HCT116 (cell line): ENCODE measurements around the gene GRIA4. TPM values are rescaled to one million over a fixed set of nuclear protein-coding genes. Genes with fewer than 3 reads are reported as not detected.
A peak's percentile ranks its signal among the peaks of the same experiment; 100 is the strongest.

Experiments used
- ATAC-seq: fragments of 200-7000 bp; cut with Tn5 transposase; 2 replicates; pipeline ENCODE4 v1.9.1; 2020; ENCODE audit warnings: mild to moderate bottlenecking, moderate library complexity
- BruUV-seq: library from RNA; stranded (reverse); fragments of 400-500 nt; replicated peaks from 2 replicates; lab custom pipeline; 2021; lab: Mats Ljungman, UMichigan
- CTCF ChIA-PET: fragments of 300-600 bp; sonication (Branson Sonifier 250); formaldehyde crosslinking; loops from one replicate; lab custom pipeline; 2021; ENCODE audit warnings: antibody characterized with exemption; lab: Charles Lee
- POLR2A ChIA-PET: fragments of 300-600, 350-600 bp; sonication (Branson Sonifier 250); formaldehyde crosslinking; loops from one replicate; lab custom pipeline; 2021; ENCODE audit warnings: antibody characterized with exemption; lab: Charles Lee
- RAD21 ChIA-PET, 2 experiments: fragments of 300-600 bp; sonication (Branson Sonifier 250); formaldehyde crosslinking; loops; one replicate each; lab custom pipeline; 2023; ENCODE audit warnings: low total read pairs in 2 of 2; ENCODE audit not compliant: uncharacterized antibody in 2 of 2, unreplicated experiment in 2 of 2, low non-redundant PET in 1 of 2; lab: Charles Lee
- DNase-seq: peaks from one replicate; pipeline ENCODE4 v3.0.0-alpha.2; 2010; ENCODE audit warnings: low read depth, low spot score
- H2AFZ ChIP-seq: fragments of 200-600 bp; shearing (Covaris generic), sonication (generic); 2 replicates; pipeline ENCODE4 v1.6.1; 2017; ENCODE audit warnings: low read depth, mixed run types, mixed read lengths, antibody characterized with exemption, low read length; ENCODE audit not compliant: poor library complexity, severe bottlenecking
- H3K27ac ChIP-seq: 2 replicates; pipeline ENCODE4 v1.5.1; 2012; ENCODE audit warnings: low read depth, low read length
- H3K27me3 ChIP-seq: fragments of 200-600 bp; sonication (generic); 2 replicates; pipeline ENCODE4 v1.6.1; 2016; ENCODE audit warnings: mixed run types, low read length, mixed read lengths; ENCODE audit not compliant: insufficient read depth
- H3K36me3 ChIP-seq, 2 experiments: fragments of 200-500 bp in 1 of 2; fragments of 200-600 bp in 1 of 2; sonication (Bioruptor generic) in 1 of 2; sonication (generic) in 1 of 2; 2 replicates each; pipeline versions ENCODE4 v1.5.1 to v1.6.1; 2014 to 2016; ENCODE audit warnings: low read length in 2 of 2, inconsistent platforms in 1 of 2, mixed read lengths in 1 of 2, mixed run types in 1 of 2; ENCODE audit not compliant: insufficient read depth in 2 of 2, control insufficient read depth in 1 of 2
- H3K4me1 ChIP-seq, 2 experiments: fragments of 200-600 bp in 1 of 2; sonication (generic) in 1 of 2; 2 replicates each; pipeline versions ENCODE4 v1.5.1 to v1.6.1; 2012 to 2017; ENCODE audit warnings: low read length in 2 of 2, inconsistent platforms in 1 of 2, mild to moderate bottlenecking in 1 of 2, mixed read lengths in 1 of 2, mixed run types in 1 of 2, moderate library complexity in 1 of 2; ENCODE audit not compliant: insufficient read depth in 2 of 2, control insufficient read depth in 1 of 2
- H3K4me2 ChIP-seq: fragments of 200-600 bp; sonication (generic); 2 replicates; pipeline ENCODE4 v1.6.1; 2017; ENCODE audit warnings: mixed run types, low read length, mixed read lengths
- H3K4me3 ChIP-seq, 2 experiments: fragments of 200-600 bp in 1 of 2; sonication (generic) in 1 of 2; replicated peaks in 1 of 2; 2 replicates each; pipeline ENCODE4 v1.5.1; 2011 to 2016; ENCODE audit warnings: low read length in 2 of 2, control low read depth in 1 of 2, low read depth in 1 of 2, mild to moderate bottlenecking in 1 of 2, mixed read lengths in 1 of 2, mixed run types in 1 of 2
- H3K79me2 ChIP-seq: fragments of 200-600 bp; sonication (generic); 2 replicates; pipeline ENCODE4 v1.6.1; 2017; ENCODE audit warnings: mild to moderate bottlenecking, mixed run types, low read length, moderate library complexity, mixed read lengths; ENCODE audit not compliant: insufficient read depth
- H3K9ac ChIP-seq: fragments of 200-600 bp; sonication (generic); 2 replicates; pipeline ENCODE4 v1.6.1; 2016; ENCODE audit warnings: low read length, mixed read lengths
- H3K9me2 ChIP-seq: fragments of 200-600 bp; sonication (generic), shearing (Covaris generic); 2 replicates; pipeline ENCODE4 v1.6.1; 2017; ENCODE audit warnings: mixed run types, mild to moderate bottlenecking, moderate library complexity; ENCODE audit not compliant: insufficient read depth
- H3K9me3 ChIP-seq, 2 experiments: fragments of 200-500 bp in 1 of 2; fragments of 200-600 bp in 1 of 2; sonication (Bioruptor generic) in 1 of 2; sonication (generic) in 1 of 2; 2 replicates each; pipeline ENCODE4 v1.6.1; 2014 to 2017; ENCODE audit warnings: low read length in 2 of 2, mixed read lengths in 2 of 2, inconsistent platforms in 1 of 2, low read depth in 1 of 2, mild to moderate bottlenecking in 1 of 2, mixed run types in 1 of 2, moderate library complexity in 1 of 2; ENCODE audit not compliant: control insufficient read depth in 1 of 2, insufficient read depth in 1 of 2
- H4K20me1 ChIP-seq: fragments of 200-600 bp; sonication (generic), shearing (Covaris generic); 2 replicates; pipeline ENCODE4 v1.6.1; 2017; ENCODE audit warnings: mixed run types, mild to moderate bottlenecking, moderate library complexity; ENCODE audit not compliant: insufficient read depth
- CEBPB ChIP-seq: IDR thresholded peaks from 2 replicates; pipeline ENCODE4 v1.6.1; 2012; ENCODE audit warnings: low read depth
- EGR1 ChIP-seq: IDR thresholded peaks from 2 replicates; pipeline ENCODE4 v1.6.1; 2012; ENCODE audit warnings: low read depth
- ELF1 ChIP-seq: IDR thresholded peaks from 2 replicates; pipeline ENCODE4 v1.6.1; 2012; ENCODE audit warnings: low read depth, borderline replicate concordance
- EZH2phosphoT487 ChIP-seq: fragments of 200-600 bp; IDR thresholded peaks from 2 replicates; pipeline ENCODE4 v1.6.1; 2018; ENCODE audit warnings: antibody characterized with exemption, borderline replicate concordance
- JUND ChIP-seq: IDR thresholded peaks from 2 replicates; pipeline ENCODE4 v1.6.1; 2012
- MAX ChIP-seq: IDR thresholded peaks from 2 replicates; pipeline ENCODE4 v1.6.1; 2012
- SIN3A ChIP-seq: IDR thresholded peaks from 2 replicates; pipeline ENCODE4 v1.6.1; 2012; ENCODE audit warnings: low read depth
- YY1 ChIP-seq: IDR thresholded peaks from 2 replicates; pipeline ENCODE4 v1.6.1; 2011; ENCODE audit warnings: low read length, low read depth, moderate library complexity, mild to moderate bottlenecking; ENCODE audit not compliant: insufficient replicate concordance; ENCODE audit errors: extremely low read depth
- ZNF274 ChIP-seq: fragments of 200-500 bp; sonication (Bioruptor generic); IDR thresholded peaks from 2 replicates; pipeline ENCODE4 v1.6.1; 2014; ENCODE audit warnings: mild to moderate bottlenecking, low read depth, low read length, inconsistent platforms
- intact Hi-C: fragments of 100-400 bp; cut with micrococcal nuclease; formaldehyde crosslinking; loops from 2 replicates; pipeline ENCODE4 v1.10.0; 2022
- total RNA-seq: library from RNA; stranded (reverse); gene quantifications from one replicate; pipeline ENCODE4 v1.2.1, GENCODE V29; 2021; ENCODE audit not compliant: unreplicated experiment
- TF ChIP-seq, protein P1 (sequence below): IDR thresholded peaks from 2 replicates; pipeline ENCODE4 v1.6.1; 2011; ENCODE audit warnings: mild to moderate bottlenecking, low read length, moderate library complexity; ENCODE audit not compliant: insufficient replicate concordance; ENCODE audit errors: extremely low read depth
- TF ChIP-seq, protein P2 (sequence below): IDR thresholded peaks from 2 replicates; pipeline ENCODE4 v1.6.1; 2012; ENCODE audit warnings: low read depth

GRIA4 gene
- total RNA-seq, 1 experiment from 2014 or later: not detected

GRCh38 chr11:105670811-105671210 lies 60.9 kb downstream of the GRIA4 start:
- CTCF ChIA-PET: no interaction called here
- no peaks in the 10 kb centered on the region for H3K27me3 ChIP-seq
- no peaks in the 10 kb centered on the region for H4K20me1 ChIP-seq
- H3K4me2 ChIP-seq: no peak overlapping the region
- no peak overlapping the region for H3K4me3 ChIP-seq
- no peak overlapping the region for H3K27ac ChIP-seq
- H3K79me2 ChIP-seq: no peaks in the 10 kb centered on the region
- TF ChIP-seq ELF1: no peak
- no peak for TF ChIP-seq ZNF274
- TF ChIP-seq SIN3A: no peak
- no peak for TF ChIP-seq MAX
- TF ChIP-seq EZH2phosphoT487: no peak
- TF ChIP-seq, protein P1, sequence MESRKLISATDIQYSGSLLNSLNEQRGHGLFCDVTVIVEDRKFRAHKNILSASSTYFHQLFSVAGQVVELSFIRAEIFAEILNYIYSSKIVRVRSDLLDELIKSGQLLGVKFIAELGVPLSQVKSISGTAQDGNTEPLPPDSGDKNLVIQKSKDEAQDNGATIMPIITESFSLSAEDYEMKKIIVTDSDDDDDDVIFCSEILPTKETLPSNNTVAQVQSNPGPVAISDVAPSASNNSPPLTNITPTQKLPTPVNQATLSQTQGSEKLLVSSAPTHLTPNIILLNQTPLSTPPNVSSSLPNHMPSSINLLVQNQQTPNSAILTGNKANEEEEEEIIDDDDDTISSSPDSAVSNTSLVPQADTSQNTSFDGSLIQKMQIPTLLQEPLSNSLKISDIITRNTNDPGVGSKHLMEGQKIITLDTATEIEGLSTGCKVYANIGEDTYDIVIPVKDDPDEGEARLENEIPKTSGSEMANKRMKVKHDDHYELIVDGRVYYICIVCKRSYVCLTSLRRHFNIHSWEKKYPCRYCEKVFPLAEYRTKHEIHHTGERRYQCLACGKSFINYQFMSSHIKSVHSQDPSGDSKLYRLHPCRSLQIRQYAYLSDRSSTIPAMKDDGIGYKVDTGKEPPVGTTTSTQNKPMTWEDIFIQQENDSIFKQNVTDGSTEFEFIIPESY: no peak
- no peak for TF ChIP-seq EGR1
- no peak for TF ChIP-seq JUND
- TF ChIP-seq, all 23 proteins: peak for 0
- ATAC-seq: no peak
- BruUV-seq: no TSS peak
- intact Hi-C loops: no loop called here
- POLR2A ChIA-PET: no interaction called here
- no peaks in the 10 kb centered on the region for H3K9me2 ChIP-seq
- H3K4me1 ChIP-seq: no peaks in the 10 kb centered on the region
- H3K9ac ChIP-seq: no peak overlapping the region
- RAD21 ChIA-PET: no interaction called here
- H3K9me3 ChIP-seq: no peaks in the 10 kb centered on the region
- peak; percentile 13 for DNase-seq
- no peak overlapping the region for H2AFZ ChIP-seq
- no peaks in the 10 kb centered on the region for H3K36me3 ChIP-seq

DNA sequence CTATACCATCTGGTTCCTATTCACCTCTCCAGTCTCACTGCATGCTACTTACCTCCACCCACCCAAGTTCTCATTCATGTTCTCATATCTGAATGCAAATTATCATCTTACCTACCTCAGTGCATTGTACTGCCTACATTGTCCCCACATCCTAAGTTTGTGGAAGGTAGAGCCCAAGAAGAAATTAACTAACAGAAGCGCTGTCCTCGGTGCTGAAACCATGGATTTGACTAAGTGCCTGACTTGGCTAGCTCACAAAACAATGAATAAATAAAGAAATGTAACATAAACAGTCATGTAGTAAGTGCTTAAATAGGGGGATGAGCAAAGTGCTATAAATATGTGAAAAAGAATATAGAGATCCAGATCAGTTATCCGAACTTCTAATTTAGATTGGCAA lies 63.2 kb downstream of the GRIA4 start:
- BruUV-seq: no TSS peak
- H3K9me3 ChIP-seq: no peaks in the 10 kb centered on the region
- no peaks in the 10 kb centered on the region for H4K20me1 ChIP-seq
- ChIA-PET CTCF (no interaction called here), POLR2A (no interaction called here), RAD21 (no interaction called here)
- no peak for ATAC-seq
- no peak overlapping the region for H2AFZ ChIP-seq
- H3K27ac ChIP-seq: no peak overlapping the region
- H3K79me2 ChIP-seq: no peaks in the 10 kb centered on the region
- TF ChIP-seq YY1 (no peak), CEBPB (no peak)
- TF ChIP-seq, protein P2, sequence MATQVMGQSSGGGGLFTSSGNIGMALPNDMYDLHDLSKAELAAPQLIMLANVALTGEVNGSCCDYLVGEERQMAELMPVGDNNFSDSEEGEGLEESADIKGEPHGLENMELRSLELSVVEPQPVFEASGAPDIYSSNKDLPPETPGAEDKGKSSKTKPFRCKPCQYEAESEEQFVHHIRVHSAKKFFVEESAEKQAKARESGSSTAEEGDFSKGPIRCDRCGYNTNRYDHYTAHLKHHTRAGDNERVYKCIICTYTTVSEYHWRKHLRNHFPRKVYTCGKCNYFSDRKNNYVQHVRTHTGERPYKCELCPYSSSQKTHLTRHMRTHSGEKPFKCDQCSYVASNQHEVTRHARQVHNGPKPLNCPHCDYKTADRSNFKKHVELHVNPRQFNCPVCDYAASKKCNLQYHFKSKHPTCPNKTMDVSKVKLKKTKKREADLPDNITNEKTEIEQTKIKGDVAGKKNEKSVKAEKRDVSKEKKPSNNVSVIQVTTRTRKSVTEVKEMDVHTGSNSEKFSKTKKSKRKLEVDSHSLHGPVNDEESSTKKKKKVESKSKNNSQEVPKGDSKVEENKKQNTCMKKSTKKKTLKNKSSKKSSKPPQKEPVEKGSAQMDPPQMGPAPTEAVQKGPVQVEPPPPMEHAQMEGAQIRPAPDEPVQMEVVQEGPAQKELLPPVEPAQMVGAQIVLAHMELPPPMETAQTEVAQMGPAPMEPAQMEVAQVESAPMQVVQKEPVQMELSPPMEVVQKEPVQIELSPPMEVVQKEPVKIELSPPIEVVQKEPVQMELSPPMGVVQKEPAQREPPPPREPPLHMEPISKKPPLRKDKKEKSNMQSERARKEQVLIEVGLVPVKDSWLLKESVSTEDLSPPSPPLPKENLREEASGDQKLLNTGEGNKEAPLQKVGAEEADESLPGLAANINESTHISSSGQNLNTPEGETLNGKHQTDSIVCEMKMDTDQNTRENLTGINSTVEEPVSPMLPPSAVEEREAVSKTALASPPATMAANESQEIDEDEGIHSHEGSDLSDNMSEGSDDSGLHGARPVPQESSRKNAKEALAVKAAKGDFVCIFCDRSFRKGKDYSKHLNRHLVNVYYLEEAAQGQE: peak; percentile 91
- H3K27me3 ChIP-seq: no peaks in the 10 kb centered on the region
- no peak overlapping the region for H3K4me2 ChIP-seq
- DNase-seq: no peak
- no peak overlapping the region for H3K9ac ChIP-seq
- H3K4me1 ChIP-seq: no peaks in the 10 kb centered on the region
- no peaks in the 10 kb centered on the region for H3K36me3 ChIP-seq
- intact Hi-C loops: no loop called here
- no peak overlapping the region for H3K4me3 ChIP-seq
- no peaks in the 10 kb centered on the region for H3K9me2 ChIP-seq
